Large intestine (tissue), 3 donors: ENCODE data around the gene SEZ6. TPM values are rescaled to one million over a fixed set of nuclear protein-coding genes. Genes with fewer than 3 reads are reported as not detected.

Source experiments
- DNase-seq, 2 donors: peaks; one replicate each; pipeline versions ENCODE4 v3.0.0 to v3.0.0-alpha.2; 2013
- H3K27ac ChIP-seq: one replicate; pipeline ENCODE4 v1.5.1; 2013; ENCODE audit warnings: low read length
- H3K27me3 ChIP-seq: 2 replicates; pipeline ENCODE4 v1.6.1; 2013; ENCODE audit warnings: low read length; ENCODE audit not compliant: control insufficient read depth, insufficient read depth
- H3K36me3 ChIP-seq: 2 replicates; pipeline ENCODE4 v1.6.1; 2013; ENCODE audit warnings: low read length; ENCODE audit not compliant: control insufficient read depth, insufficient read depth
- H3K4me1 ChIP-seq: one replicate; pipeline ENCODE4 v1.6.1; 2013; ENCODE audit warnings: low read length; ENCODE audit not compliant: control insufficient read depth, insufficient read depth
- H3K4me3 ChIP-seq: one replicate; pipeline ENCODE4 v1.5.1; 2013; ENCODE audit warnings: low read length
- H3K9me3 ChIP-seq: one replicate; pipeline ENCODE4 v1.6.1; 2013; ENCODE audit warnings: mild to moderate bottlenecking, low read depth, low read length, moderate library complexity; ENCODE audit not compliant: control insufficient read depth
- WGBS: methylation state at CpG from one replicate; pipeline ENCODE4 v1.1.5; 2013; ENCODE audit warnings: low lambda C conversion rate; ENCODE audit not compliant: insufficient coverage; 5-methylcytosine and 5-hydroxymethylcytosine counted together
- polyA plus RNA-seq: library from polyadenylated mRNA; unstranded; fragments of 120-200 nt; gene quantifications from one replicate; pipeline ENCODE4 v1.2.1, GENCODE V29; 2013

The SEZ6 gene
- polyA plus RNA-seq, 1 donor = 4.6 TPM

- no CpG with 5 or more reads among the region's 5 CpGs for WGBS
- H3K4me1 ChIP-seq = peaks cover 5% of the 10 kb centered on the region
- no peak overlapping the region for H3K27ac ChIP-seq
- H3K27me3 ChIP-seq = no peaks in the 10 kb centered on the region
- DNase-seq = no peak
- H3K9me3 ChIP-seq = no peaks in the 10 kb centered on the region
- H3K4me3 ChIP-seq = no peak overlapping the region
- H3K36me3 ChIP-seq = no peaks in the 10 kb centered on the region
Observed at GRCh38 chr17:28955408-28955807, 50.4 kb downstream of the SEZ6 start.

GRCh38 chr17:28954886-28955285, 50.9 kb downstream of the SEZ6 start:
- DNase-seq = no peak
- Histone ChIP-seq H3K36me3 (no peaks in the 10 kb centered on the region), H3K27ac (no peak overlapping the region), H3K9me3 (no peaks in the 10 kb centered on the region), H3K27me3 (no peaks in the 10 kb centered on the region), H3K4me3 (no peak overlapping the region), H3K4me1 (peaks cover 5% of the 10 kb centered on the region)
- WGBS = 100% methylated on average over 1 of the region's 2 CpGs

GRCh38 chr17:28953444-28954118, 52.3 kb downstream of the SEZ6 start:
- Histone ChIP-seq H3K27me3 (no peaks in the 10 kb centered on the region), H3K4me1 (peaks cover 5% of the 10 kb centered on the region), H3K27ac (no peak overlapping the region), H3K36me3 (no peaks in the 10 kb centered on the region), H3K4me3 (no peak overlapping the region), H3K9me3 (no peaks in the 10 kb centered on the region)
- no CpG with 5 or more reads among the region's 5 CpGs for WGBS
- DNase-seq = peak in 1 of 2 donors; percentile 39

GRCh38 chr17:28951991-28952975, 53.5 kb downstream of the SEZ6 start:
- 20% methylated on average over 1 of the region's 36 CpGs for WGBS
- Histone ChIP-seq H3K4me1 (peaks cover 13% of the 10 kb centered on the region), H3K27ac (peak overlapping the region; percentile 99), H3K36me3 (no peaks in the 10 kb centered on the region), H3K9me3 (no peaks in the 10 kb centered on the region), H3K27me3 (no peaks in the 10 kb centered on the region), H3K4me3 (peak overlapping the region; percentile 66)
- DNase-seq = peak; percentile 99 to 100

GRCh38 chr17:28951428-28951990, 54.3 kb downstream of the SEZ6 start, which contains the start of gene PHF12:
Gene PHF12, minus strand, starts transcription at chr17:28951518. Its CDS starts 558 bp downstream, at chr17:28950960.
- H3K27me3 ChIP-seq = no peaks in the 10 kb centered on the region
- peak; percentile 100 for DNase-seq
- WGBS = 0% methylated on average over 2 of the region's 51 CpGs
- no peaks in the 10 kb centered on the region for H3K9me3 ChIP-seq
- H3K4me3 ChIP-seq = peak within 1 kb of the TSS; percentile 79
- H3K4me1 ChIP-seq = peaks cover 13% of the 10 kb centered on the region
- peak within 1 kb of the TSS; percentile 99 for H3K27ac ChIP-seq
- H3K36me3 ChIP-seq = peaks cover 2% of the 10 kb centered on the region

GRCh38 chr17:28950752-28951427, 54.9 kb downstream of the SEZ6 start:
- Histone ChIP-seq H3K27ac (peak overlapping the region; percentile 88), H3K4me1 (peaks cover 13% of the 10 kb centered on the region), H3K4me3 (peak overlapping the region; percentile 79), H3K36me3 (peaks cover 2% of the 10 kb centered on the region), H3K27me3 (no peaks in the 10 kb centered on the region), H3K9me3 (no peaks in the 10 kb centered on the region)
- DNase-seq = peak in 1 of 2 donors; percentile 37
- WGBS = no CpG with 5 or more reads among the region's 51 CpGs

- no CpG with 5 or more reads among the region's 43 CpGs for WGBS
- Histone ChIP-seq H3K36me3 (peaks cover 4% of the 10 kb centered on the region), H3K9me3 (no peaks in the 10 kb centered on the region), H3K4me3 (peak overlapping the region; percentile 79), H3K27me3 (no peaks in the 10 kb centered on the region), H3K27ac (peak overlapping the region; percentile 88), H3K4me1 (peaks cover 13% of the 10 kb centered on the region)
- peak; percentile 51 to 63 for DNase-seq
Observed at GRCh38 chr17:28950017-28950751, 55.6 kb downstream of the SEZ6 start.

- H3K27ac ChIP-seq = peak overlapping the region; percentile 88
- H3K4me3 ChIP-seq = peak overlapping the region; percentile 79
- 0% methylated on average over 7 of the region's 61 CpGs for WGBS
- no peaks in the 10 kb centered on the region for H3K9me3 ChIP-seq
- H3K27me3 ChIP-seq = no peaks in the 10 kb centered on the region
- DNase-seq = peak in 1 of 2 donors; percentile 79
- peaks cover 13% of the 10 kb centered on the region for H3K4me1 ChIP-seq
- peaks cover 7% of the 10 kb centered on the region for H3K36me3 ChIP-seq
Observed at GRCh38 chr17:28949185-28950016, 56.4 kb downstream of the SEZ6 start.

GRCh38 chr17:28948873-28949184, 57.0 kb downstream of the SEZ6 start:
- Histone ChIP-seq H3K27me3 (no peaks in the 10 kb centered on the region), H3K27ac (peak overlapping the region; percentile 88), H3K4me1 (peaks cover 13% of the 10 kb centered on the region), H3K36me3 (peaks cover 7% of the 10 kb centered on the region), H3K9me3 (no peaks in the 10 kb centered on the region), H3K4me3 (peak overlapping the region; percentile 79)
- no peak for DNase-seq
- no CpG with 5 or more reads among the region's 15 CpGs for WGBS
